ENCODE data around the gene ZNF296.

DNA sequence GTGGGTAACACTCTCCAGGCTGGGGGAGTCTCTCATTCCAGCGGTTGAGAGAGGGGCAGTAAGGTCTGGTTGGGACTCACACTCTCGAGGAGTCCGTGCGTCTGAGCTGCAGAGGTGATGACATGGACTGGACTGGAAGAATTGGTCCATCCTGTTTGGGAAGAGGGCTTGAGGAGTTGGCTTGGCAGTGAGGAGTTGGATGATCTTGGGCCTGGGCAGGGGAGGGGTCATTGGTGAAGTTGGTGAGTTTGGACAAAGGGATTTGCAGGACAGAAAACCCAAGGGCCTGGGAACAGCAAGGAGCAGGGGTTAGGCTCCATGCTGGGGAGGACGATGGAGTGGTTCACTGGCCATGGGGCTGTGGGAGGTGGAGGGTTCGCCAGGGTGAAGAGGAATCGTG lies 20.4 kb upstream of the ZNF296 start:
- TF ChIP-seq POLR2A (IDR thresholded peaks at IDR 0.05), result no peak
- TF ChIP-seq, protein P1, sequence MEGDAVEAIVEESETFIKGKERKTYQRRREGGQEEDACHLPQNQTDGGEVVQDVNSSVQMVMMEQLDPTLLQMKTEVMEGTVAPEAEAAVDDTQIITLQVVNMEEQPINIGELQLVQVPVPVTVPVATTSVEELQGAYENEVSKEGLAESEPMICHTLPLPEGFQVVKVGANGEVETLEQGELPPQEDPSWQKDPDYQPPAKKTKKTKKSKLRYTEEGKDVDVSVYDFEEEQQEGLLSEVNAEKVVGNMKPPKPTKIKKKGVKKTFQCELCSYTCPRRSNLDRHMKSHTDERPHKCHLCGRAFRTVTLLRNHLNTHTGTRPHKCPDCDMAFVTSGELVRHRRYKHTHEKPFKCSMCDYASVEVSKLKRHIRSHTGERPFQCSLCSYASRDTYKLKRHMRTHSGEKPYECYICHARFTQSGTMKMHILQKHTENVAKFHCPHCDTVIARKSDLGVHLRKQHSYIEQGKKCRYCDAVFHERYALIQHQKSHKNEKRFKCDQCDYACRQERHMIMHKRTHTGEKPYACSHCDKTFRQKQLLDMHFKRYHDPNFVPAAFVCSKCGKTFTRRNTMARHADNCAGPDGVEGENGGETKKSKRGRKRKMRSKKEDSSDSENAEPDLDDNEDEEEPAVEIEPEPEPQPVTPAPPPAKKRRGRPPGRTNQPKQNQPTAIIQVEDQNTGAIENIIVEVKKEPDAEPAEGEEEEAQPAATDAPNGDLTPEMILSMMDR (IDR thresholded peaks at IDR 0.05), result no peak

All from breast epithelium (tissue), 3 donors.